ENCODE results near the gene TSPAN9.

The TSPAN9 gene

DNA sequence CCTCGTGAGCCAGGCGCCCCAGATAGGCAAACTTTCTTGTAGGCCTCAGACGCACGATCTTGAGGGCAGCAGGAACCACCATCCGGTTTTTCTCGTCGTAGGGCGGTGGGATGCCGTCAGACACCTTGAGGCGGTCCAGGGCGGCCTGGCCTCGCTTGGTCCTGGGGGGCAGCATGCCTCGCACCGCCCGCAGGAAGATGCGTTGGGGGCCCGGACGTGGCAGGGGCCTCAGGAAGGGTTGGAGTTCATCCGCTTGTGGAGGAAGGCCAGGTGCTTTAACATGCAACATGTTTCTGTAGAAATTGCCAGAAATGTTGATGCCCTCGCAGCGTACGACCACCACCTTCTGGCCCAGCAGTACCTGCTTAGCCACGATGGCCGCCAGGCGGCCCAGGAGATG lies 5.5 kb upstream of the TSPAN9 start:
- Histone ChIP-seq H3K4me3 (replicated peaks; ENCODE audit: insufficient read depth, low read length) (no peak overlapping the region), H3K27me3 (ENCODE audit: insufficient read depth, poor library complexity, severe bottlenecking) (peaks cover 16% of the 10 kb centered on the region), H3K27ac (replicated peaks) (no peak overlapping the region)
- DNase-seq (ENCODE audit: low read depth in 1 of 2, low spot score in 1 of 2), result no peak
- no peak for TF ChIP-seq POLR2AphosphoS5 (IDR thresholded peaks at IDR 0.05; ENCODE audit: low read depth)
- TF ChIP-seq, protein P1, sequence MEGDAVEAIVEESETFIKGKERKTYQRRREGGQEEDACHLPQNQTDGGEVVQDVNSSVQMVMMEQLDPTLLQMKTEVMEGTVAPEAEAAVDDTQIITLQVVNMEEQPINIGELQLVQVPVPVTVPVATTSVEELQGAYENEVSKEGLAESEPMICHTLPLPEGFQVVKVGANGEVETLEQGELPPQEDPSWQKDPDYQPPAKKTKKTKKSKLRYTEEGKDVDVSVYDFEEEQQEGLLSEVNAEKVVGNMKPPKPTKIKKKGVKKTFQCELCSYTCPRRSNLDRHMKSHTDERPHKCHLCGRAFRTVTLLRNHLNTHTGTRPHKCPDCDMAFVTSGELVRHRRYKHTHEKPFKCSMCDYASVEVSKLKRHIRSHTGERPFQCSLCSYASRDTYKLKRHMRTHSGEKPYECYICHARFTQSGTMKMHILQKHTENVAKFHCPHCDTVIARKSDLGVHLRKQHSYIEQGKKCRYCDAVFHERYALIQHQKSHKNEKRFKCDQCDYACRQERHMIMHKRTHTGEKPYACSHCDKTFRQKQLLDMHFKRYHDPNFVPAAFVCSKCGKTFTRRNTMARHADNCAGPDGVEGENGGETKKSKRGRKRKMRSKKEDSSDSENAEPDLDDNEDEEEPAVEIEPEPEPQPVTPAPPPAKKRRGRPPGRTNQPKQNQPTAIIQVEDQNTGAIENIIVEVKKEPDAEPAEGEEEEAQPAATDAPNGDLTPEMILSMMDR (IDR thresholded peaks at IDR 0.05; ENCODE audit: insufficient read depth, low read length), result no peak
- TF ChIP-seq GABPA (IDR thresholded peaks at IDR 0.05; ENCODE audit: low read depth), result no peak
- no peak for TF ChIP-seq SPI1 (IDR thresholded peaks at IDR 0.05; ENCODE audit: borderline replicate concordance, low read depth)
- TF ChIP-seq, protein P2, sequence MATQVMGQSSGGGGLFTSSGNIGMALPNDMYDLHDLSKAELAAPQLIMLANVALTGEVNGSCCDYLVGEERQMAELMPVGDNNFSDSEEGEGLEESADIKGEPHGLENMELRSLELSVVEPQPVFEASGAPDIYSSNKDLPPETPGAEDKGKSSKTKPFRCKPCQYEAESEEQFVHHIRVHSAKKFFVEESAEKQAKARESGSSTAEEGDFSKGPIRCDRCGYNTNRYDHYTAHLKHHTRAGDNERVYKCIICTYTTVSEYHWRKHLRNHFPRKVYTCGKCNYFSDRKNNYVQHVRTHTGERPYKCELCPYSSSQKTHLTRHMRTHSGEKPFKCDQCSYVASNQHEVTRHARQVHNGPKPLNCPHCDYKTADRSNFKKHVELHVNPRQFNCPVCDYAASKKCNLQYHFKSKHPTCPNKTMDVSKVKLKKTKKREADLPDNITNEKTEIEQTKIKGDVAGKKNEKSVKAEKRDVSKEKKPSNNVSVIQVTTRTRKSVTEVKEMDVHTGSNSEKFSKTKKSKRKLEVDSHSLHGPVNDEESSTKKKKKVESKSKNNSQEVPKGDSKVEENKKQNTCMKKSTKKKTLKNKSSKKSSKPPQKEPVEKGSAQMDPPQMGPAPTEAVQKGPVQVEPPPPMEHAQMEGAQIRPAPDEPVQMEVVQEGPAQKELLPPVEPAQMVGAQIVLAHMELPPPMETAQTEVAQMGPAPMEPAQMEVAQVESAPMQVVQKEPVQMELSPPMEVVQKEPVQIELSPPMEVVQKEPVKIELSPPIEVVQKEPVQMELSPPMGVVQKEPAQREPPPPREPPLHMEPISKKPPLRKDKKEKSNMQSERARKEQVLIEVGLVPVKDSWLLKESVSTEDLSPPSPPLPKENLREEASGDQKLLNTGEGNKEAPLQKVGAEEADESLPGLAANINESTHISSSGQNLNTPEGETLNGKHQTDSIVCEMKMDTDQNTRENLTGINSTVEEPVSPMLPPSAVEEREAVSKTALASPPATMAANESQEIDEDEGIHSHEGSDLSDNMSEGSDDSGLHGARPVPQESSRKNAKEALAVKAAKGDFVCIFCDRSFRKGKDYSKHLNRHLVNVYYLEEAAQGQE (IDR thresholded peaks at IDR 0.05; ENCODE audit: insufficient replicate concordance, low read depth), result no peak

DNA sequence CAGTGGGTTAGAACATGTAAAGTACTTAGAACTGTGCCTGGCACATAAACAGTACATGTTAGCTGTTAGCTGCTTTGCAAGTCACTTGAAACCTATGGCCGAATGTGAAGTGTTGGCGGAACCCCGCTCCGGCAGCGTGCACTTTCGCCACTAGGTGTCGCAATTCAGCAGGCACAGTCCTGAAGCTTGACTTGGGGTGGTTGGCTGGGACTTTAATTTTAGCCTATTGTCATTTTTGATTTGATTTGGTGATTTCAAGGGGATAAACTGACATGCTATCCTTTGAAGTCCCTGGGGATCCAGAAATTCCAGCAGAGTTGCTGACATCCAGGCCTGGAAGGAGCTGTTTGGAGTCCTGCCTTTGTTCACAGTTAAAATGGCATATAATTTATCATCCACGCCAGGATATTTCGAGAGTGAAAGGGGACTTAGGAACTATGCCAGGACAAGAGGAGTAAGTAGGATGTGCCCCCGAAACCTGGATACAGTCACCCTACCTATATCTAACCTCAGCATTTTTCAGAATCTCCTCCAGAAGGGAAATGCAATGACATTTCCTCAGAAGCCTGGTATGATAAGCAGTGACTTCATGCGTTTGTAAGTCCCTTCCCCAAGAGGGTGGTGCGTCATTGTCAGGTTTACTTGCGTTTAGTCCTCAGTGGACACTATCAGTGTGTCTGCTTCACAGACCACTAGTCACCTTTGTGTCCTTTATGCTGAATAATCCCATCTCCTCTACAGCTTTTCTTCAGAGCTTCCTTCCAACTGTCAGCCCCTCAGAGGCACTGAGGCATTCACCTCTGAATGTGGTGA lies 3.5 kb upstream of the TSPAN9 start:
- DNase-seq (ENCODE audit: low read depth in 1 of 2, low spot score in 1 of 2), result peak; percentile 54 to 76
- no peak overlapping the region for H3K27ac ChIP-seq (replicated peaks)
- H3K4me3 ChIP-seq (replicated peaks; ENCODE audit: insufficient read depth, low read length), result no peak overlapping the region
- TF ChIP-seq GABPA (IDR thresholded peaks at IDR 0.05; ENCODE audit: low read depth) (no peak), POLR2AphosphoS5 (IDR thresholded peaks at IDR 0.05; ENCODE audit: low read depth) (no peak), SPI1 (IDR thresholded peaks at IDR 0.05; ENCODE audit: borderline replicate concordance, low read depth) (no peak)
- TF ChIP-seq, protein P1 (IDR thresholded peaks at IDR 0.05; ENCODE audit: insufficient read depth, low read length), result peak; percentile 99
- TF ChIP-seq, protein P2 (IDR thresholded peaks at IDR 0.05; ENCODE audit: insufficient replicate concordance, low read depth), result no peak
- peaks cover 29% of the 10 kb centered on the region for H3K27me3 ChIP-seq (ENCODE audit: insufficient read depth, poor library complexity, severe bottlenecking)

DNA sequence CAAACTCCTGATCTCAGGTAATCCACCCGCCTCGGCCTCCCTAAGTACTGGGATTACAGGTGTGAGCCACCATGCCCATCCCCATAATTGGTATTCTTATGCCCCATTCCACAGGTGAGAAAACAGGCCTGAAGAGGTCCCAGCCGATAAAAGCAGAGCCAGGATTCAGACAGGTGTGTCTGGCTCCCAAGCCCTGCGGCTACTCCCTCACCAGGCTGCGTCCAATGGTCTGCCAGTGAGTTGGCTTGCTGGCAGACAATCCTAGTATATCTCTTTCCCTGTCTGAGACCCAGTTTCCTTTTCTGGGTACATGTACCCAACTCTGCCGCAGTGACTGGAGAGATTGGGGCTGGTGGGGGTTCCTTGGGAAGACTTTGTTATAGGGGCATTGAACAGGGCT lies 1.9 kb upstream of the TSPAN9 start:
- peaks cover 26% of the 10 kb centered on the region for H3K27me3 ChIP-seq (ENCODE audit: insufficient read depth, poor library complexity, severe bottlenecking)
- no peak overlapping the region for H3K27ac ChIP-seq (replicated peaks)
- no peak for DNase-seq (ENCODE audit: low read depth in 1 of 2, low spot score in 1 of 2)
- no peak overlapping the region for H3K4me3 ChIP-seq (replicated peaks; ENCODE audit: insufficient read depth, low read length)
- TF ChIP-seq, protein P1 (IDR thresholded peaks at IDR 0.05; ENCODE audit: insufficient read depth, low read length), result no peak
- TF ChIP-seq POLR2AphosphoS5 (IDR thresholded peaks at IDR 0.05; ENCODE audit: low read depth) (no peak), SPI1 (IDR thresholded peaks at IDR 0.05; ENCODE audit: borderline replicate concordance, low read depth) (no peak), GABPA (IDR thresholded peaks at IDR 0.05; ENCODE audit: low read depth) (no peak)
- TF ChIP-seq, protein P2 (IDR thresholded peaks at IDR 0.05; ENCODE audit: insufficient replicate concordance, low read depth), result no peak
